ENCODE measurements around the gene DNAJB8.

- TF ChIP-seq CTCF (IDR thresholded peaks at IDR 0.05): no peak
- TF ChIP-seq POLR2A (IDR thresholded peaks at IDR 0.05): no peak
Observed at GRCh38 chr3:128481438-128481942, 14.8 kb upstream of the DNAJB8 start.
